GM12878 (cell line): ENCODE data around the gene FAR1.

Experiments
- CBX5 ChIP-seq: sonication (generic); IDR thresholded peaks from 2 replicates; pipeline ENCODE4 v1.6.1; 2016; ENCODE audit warnings: low read depth, moderate library complexity, mild to moderate bottlenecking, inconsistent platforms
- TF ChIP-seq, protein P1 (sequence below): IDR thresholded peaks from 2 replicates; pipeline ENCODE4 v1.6.1; 2012; ENCODE audit warnings: low read depth, low read length, improper control_type of control experiment
- TF ChIP-seq, protein P2 (sequence below), 3 experiments: IDR thresholded peaks in 2 of 3; conservative IDR thresholded peaks in 1 of 3; 2 replicates each; pipeline ENCODE4 v1.5.1; 2011; ENCODE audit warnings: low read depth in 3 of 3, low read length in 3 of 3, mild to moderate bottlenecking in 3 of 3, control low read depth in 2 of 3, moderate library complexity in 2 of 3, inconsistent platforms in 1 of 3, mixed read lengths in 1 of 3; ENCODE audit not compliant: control insufficient read depth in 2 of 3, insufficient read depth in 1 of 3; ENCODE audit errors: extremely low read depth in 1 of 3

GRCh38 chr11:13721760-13722159, 53.3 kb downstream of the FAR1 start:
- TF ChIP-seq, protein P1, sequence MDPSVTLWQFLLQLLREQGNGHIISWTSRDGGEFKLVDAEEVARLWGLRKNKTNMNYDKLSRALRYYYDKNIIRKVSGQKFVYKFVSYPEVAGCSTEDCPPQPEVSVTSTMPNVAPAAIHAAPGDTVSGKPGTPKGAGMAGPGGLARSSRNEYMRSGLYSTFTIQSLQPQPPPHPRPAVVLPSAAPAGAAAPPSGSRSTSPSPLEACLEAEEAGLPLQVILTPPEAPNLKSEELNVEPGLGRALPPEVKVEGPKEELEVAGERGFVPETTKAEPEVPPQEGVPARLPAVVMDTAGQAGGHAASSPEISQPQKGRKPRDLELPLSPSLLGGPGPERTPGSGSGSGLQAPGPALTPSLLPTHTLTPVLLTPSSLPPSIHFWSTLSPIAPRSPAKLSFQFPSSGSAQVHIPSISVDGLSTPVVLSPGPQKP: no peak
- TF ChIP-seq, protein P2, sequence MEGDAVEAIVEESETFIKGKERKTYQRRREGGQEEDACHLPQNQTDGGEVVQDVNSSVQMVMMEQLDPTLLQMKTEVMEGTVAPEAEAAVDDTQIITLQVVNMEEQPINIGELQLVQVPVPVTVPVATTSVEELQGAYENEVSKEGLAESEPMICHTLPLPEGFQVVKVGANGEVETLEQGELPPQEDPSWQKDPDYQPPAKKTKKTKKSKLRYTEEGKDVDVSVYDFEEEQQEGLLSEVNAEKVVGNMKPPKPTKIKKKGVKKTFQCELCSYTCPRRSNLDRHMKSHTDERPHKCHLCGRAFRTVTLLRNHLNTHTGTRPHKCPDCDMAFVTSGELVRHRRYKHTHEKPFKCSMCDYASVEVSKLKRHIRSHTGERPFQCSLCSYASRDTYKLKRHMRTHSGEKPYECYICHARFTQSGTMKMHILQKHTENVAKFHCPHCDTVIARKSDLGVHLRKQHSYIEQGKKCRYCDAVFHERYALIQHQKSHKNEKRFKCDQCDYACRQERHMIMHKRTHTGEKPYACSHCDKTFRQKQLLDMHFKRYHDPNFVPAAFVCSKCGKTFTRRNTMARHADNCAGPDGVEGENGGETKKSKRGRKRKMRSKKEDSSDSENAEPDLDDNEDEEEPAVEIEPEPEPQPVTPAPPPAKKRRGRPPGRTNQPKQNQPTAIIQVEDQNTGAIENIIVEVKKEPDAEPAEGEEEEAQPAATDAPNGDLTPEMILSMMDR (IDR thresholded peaks at IDR 0.05 in 2 of 3, conservative IDR thresholded peaks at IDR 0.05 in 1 of 3; ENCODE audit: control insufficient read depth in 2 of 3, extremely low read depth in 1 of 3, insufficient read depth in 1 of 3, low read depth in 3 of 3, low read length in 3 of 3): no peak
- TF ChIP-seq CBX5: no peak
